SK-N-MC (cell line): ENCODE results near the gene ASF1B.

ENCODE experiments used
- DNase-seq: peaks from one replicate; pipeline ENCODE4 v3.0.0-alpha.2; 2011; ENCODE audit warnings: low read depth, low spot score
- H3K27ac ChIP-seq: fragments of 200-600 bp; sonication (generic); 2 replicates; pipeline ENCODE4 v1.5.1; 2016; ENCODE audit warnings: mixed run types
- H3K36me3 ChIP-seq: fragments of 200-600 bp; sonication (generic); 2 replicates; pipeline ENCODE4 v1.6.1; 2017; ENCODE audit warnings: antibody characterized with exemption, low read length, mixed read lengths; ENCODE audit not compliant: insufficient read depth
- H3K4me3 ChIP-seq: fragments of 200-600 bp; sonication (generic); 2 replicates; pipeline ENCODE4 v1.5.1; 2016
- H3K9ac ChIP-seq: fragments of 200-600 bp; sonication (generic); 2 replicates; pipeline ENCODE4 v1.8.0; 2017; ENCODE audit warnings: mixed run types, mixed read lengths; ENCODE audit not compliant: insufficient read length
- H3K9me3 ChIP-seq: fragments of 200-600 bp; sonication (generic); 2 replicates; pipeline ENCODE4 v1.6.1; 2017; ENCODE audit warnings: low read depth, mild to moderate bottlenecking, antibody characterized with exemption, low read length, moderate library complexity, mixed read lengths
- EZH2 ChIP-seq: fragments of 200-600 bp; sonication (generic); IDR thresholded peaks from one replicate; pipeline ENCODE4 v1.6.1; 2017; ENCODE audit warnings: antibody characterized with exemption
- FOXP2 ChIP-seq: optimal IDR thresholded peaks from 2 replicates; pipeline ENCODE3; 2011; ENCODE audit warnings: mild to moderate bottlenecking, moderate library complexity; ENCODE audit not compliant: insufficient read depth; ENCODE audit errors: extremely low read length, control extremely low read depth
- POLR2AphosphoS5 ChIP-seq: IDR thresholded peaks from 2 replicates; pipeline ENCODE4 v1.6.1; 2012; ENCODE audit warnings: mild to moderate bottlenecking, low read depth, low read length, borderline replicate concordance

ASF1B gene

DNA sequence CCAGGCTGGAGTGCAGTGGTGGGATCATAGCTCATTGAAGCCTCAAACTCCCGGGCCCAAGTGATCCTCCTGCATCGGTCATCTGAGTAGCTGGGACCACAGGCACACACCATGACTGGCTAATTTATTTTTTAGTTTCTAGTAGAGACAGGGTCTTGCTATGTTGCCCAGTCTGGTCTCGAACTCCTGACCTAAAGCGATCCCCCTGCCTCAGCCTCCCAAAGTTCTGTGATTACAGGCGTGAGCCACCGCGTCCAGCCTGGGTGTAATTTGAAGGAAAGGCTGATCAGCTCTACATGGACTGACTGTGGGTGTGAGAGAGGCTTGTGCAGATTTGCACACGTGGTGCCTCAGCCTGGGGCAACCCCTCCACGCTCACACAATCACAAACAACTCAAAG lies 38.5 kb upstream of the ASF1B start:
- Histone ChIP-seq H3K36me3 (peaks cover 69% of the 10 kb centered on the region), H3K9me3 (no peaks in the 10 kb centered on the region)

DNA sequence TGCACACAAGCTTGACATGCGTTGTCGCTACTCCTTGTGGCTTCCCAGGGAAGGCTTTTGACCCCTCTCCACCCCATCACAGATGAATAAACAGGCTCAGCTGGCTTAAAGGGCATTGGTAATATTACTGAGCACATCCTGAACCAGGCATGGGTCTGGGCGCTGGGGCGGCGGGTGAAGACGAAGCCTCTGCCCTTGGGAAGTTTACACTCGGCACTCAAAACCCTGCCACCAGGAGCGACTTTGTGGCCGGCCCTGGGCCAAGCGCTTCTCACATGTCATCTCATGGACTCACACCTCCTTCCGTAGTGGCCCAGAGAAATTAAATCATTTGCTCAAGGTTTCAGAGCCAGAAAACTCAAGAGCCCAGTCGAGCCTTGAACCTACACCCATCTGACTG lies 32.6 kb upstream of the ASF1B start:
- no peak overlapping the region for H3K9ac ChIP-seq
- no peak for DNase-seq
- H3K9me3 ChIP-seq: no peaks in the 10 kb centered on the region
- H3K27ac ChIP-seq: no peak overlapping the region
- TF ChIP-seq FOXP2 (no peak), EZH2 (no peak), POLR2AphosphoS5 (no peak)
- H3K4me3 ChIP-seq: no peak overlapping the region
- H3K36me3 ChIP-seq: peaks cover 50% of the 10 kb centered on the region

More for the DNA sequence above, 38.5 kb upstream of the ASF1B start:
- H3K27ac ChIP-seq: no peak overlapping the region
- no peak for DNase-seq
- no peak overlapping the region for H3K9ac ChIP-seq
- TF ChIP-seq POLR2AphosphoS5: no peak
- TF ChIP-seq FOXP2: no peak
- no peak for TF ChIP-seq EZH2
- no peak overlapping the region for H3K4me3 ChIP-seq

DNA sequence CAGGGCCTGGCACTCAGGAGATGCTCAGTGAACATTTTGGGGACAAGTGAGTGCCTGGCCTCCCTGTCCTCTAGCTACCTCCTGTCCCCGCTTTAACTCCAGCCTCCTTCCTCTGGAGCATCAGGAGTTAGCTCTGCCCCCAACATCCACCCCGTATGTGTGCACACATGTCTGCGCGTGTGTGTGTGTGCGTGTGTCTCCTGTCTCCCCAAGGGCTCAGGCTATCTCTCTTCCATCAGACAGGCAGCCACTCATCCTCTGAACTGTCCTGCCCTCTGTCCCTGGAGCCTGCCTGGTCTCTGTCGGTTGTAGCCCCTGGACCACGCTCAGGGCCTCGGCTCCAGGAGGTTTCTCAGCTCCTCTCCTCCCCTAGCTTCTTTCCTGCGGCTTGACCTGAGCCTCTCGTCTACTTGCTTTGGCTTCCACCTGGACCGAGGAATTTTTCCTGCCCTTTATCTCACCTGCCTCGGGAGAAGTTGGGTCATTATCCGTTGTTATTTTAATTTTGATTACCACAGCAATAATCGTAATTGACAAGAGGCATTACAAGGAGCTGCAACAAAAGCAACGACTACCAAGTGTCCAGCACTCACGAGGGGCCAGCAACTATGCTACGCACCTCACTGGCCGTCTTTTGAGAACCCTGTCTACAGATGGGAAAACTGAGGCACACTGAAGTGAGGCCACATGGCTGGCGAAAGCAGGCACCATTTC lies 32.0 kb upstream of the ASF1B start:
- Histone ChIP-seq H3K9me3 (no peaks in the 10 kb centered on the region), H3K4me3 (no peak overlapping the region), H3K27ac (no peak overlapping the region), H3K36me3 (peaks cover 46% of the 10 kb centered on the region), H3K9ac (no peak overlapping the region)
- TF ChIP-seq FOXP2 (no peak), EZH2 (no peak), POLR2AphosphoS5 (no peak)
- DNase-seq: no peak

DNA sequence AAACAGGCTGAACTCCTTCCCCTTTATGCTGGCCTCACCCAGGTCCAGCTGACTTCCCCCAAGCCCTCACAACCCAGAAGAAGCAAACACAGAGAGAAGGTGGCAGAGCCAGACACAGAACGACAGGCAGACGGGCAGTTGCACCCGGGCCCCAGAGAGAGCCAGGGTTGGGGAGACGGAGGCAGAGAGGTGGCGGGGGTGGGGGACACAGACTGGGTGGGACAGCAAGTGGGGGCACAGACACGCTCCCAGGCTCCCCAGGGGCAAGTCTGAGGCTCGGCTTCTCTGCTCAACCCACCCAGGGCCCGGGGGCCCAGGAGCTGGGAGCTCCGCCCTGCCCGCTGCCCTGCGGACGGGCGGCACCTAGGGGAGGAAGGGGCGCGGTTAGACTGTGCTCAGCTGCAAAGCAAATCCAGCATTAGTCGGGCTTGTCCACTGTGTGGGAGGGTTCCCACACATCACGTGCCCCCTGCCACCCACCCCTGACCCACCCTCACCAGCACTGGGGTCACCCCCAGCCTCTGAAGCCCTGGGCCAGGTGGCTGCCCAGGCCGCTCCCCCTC lies 31.3 kb upstream of the ASF1B start:
- TF ChIP-seq POLR2AphosphoS5 (no peak), EZH2 (no peak), FOXP2 (no peak)
- Histone ChIP-seq H3K9ac (no peak overlapping the region), H3K27ac (no peak overlapping the region), H3K4me3 (no peak overlapping the region), H3K9me3 (no peaks in the 10 kb centered on the region), H3K36me3 (peaks cover 41% of the 10 kb centered on the region)
- no peak for DNase-seq

DNA sequence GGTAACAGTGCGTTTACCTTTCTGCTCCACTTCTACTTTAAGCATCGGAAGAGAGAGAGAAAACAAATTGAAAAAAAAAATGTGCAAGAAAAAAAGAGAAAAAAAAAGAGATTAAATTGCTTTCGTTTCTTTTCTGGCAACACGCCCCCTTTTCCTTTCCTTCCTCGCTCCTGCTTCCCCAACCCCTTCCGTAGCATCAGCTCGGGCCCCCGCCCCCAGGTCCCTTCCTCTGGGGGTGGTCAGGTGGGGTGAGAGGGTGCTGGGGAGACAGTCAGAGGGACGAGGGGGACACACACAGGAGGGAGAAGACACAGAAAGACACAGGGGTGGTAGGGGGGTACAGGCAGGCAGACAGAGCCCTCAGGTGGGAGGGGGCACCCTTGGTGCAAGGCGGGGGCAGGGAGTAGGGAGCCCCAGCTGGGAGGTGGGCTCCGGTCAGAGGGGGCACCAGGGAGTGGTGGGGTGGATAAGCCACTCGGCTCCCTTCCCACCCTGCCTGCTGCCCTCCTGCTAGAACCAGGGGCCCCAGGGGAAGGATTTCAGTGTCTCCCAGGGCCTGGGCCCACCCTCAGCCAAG lies 30.7 kb upstream of the ASF1B start:
- Histone ChIP-seq H3K36me3 (peaks cover 39% of the 10 kb centered on the region), H3K4me3 (no peak overlapping the region), H3K9me3 (no peaks in the 10 kb centered on the region), H3K9ac (no peak overlapping the region), H3K27ac (no peak overlapping the region)
- no peak for DNase-seq
- no peak for TF ChIP-seq FOXP2
- no peak for TF ChIP-seq POLR2AphosphoS5
- TF ChIP-seq EZH2: no peak

DNA sequence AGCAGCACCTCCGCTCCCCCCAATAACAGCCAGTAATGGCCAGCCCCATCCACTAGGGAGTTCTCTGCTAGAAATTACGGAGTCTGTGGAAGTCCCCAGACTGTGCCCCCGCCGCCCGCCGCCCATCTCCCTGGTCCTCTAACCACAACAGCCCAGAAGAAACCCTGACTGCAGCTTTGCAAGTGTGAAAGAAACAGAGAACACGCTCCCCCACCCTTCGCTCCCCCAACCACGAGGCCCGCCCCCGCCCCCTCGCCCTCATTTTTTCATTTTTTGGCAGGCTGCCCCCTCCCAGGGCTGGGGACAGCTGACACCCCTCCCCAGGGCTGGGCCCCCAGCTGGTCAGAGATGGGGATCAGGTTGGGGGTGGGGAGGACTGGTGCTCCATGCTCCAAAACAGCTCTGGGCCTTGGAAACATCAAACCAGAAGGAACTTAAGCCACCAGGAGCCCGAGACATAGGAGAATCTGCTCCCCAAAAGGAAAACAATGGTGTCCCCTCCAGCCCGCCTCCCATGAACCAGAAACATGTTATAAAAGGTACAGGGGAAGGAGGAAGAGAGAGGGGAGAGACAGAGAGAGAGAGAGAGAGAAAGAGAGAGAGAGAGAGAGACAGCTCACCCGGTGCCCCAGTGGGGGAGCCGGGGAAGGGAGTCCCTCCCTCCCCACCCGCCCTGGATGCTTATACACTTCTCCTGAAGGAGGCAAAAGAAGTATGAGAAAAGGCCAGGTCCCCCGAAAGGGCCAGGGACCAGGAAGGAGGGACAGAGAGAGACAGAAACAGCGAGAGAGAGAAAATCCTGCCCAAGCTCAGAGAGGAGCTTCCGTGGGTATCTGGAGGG lies 29.8 kb upstream of the ASF1B start:
- H3K9ac ChIP-seq: no peak overlapping the region
- DNase-seq: no peak

DNA sequence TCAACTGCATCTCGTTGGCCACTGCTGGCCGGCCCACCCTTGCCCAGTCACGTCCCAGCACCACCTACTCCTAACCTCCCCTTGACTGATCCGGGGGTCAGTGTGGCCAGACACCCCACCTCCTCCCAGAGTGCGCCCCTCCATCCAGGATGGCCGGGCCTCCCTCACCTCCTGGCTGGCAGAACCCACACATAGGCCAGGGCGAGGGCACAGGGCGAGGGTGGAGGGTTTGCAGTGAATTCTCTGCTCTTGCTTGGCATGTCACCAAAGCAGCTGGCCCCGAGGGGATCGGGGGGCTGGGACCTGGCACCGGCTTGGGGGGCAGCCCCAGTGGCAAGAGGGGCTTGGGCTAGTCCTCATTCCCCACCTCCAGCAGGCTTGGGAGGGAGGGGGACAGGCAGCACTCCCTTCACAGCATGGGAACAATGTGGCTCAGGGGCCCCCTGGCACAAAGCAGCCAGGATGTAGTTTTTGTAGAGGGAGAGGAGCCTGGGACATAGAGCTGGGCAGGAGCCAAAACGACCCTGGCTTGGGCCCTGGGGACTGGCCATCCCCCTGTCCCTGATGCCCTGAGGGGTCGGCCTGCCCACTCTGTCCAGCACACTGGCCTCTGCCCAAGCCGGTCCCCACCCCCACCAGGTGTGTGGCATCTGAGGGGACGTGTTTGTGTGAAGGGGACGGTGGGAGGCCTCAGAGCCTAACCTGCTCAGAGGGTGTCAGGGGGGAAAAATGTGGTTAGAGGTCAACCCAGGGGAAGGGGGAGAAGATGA lies 28.5 kb upstream of the ASF1B start:
- Histone ChIP-seq H3K4me3 (no peak overlapping the region), H3K36me3 (peaks cover 28% of the 10 kb centered on the region; the same call in 1 of the 2 replicates), H3K9me3 (no peaks in the 10 kb centered on the region), H3K27ac (no peak overlapping the region), H3K9ac (no peak overlapping the region)
- TF ChIP-seq POLR2AphosphoS5 (no peak), FOXP2 (no peak), EZH2 (no peak)
- no peak for DNase-seq

More for the DNA sequence above, 29.8 kb upstream of the ASF1B start:
- Histone ChIP-seq H3K27ac (no peak overlapping the region), H3K9me3 (no peaks in the 10 kb centered on the region), H3K4me3 (no peak overlapping the region), H3K36me3 (peaks cover 33% of the 10 kb centered on the region)
- TF ChIP-seq FOXP2 (no peak), POLR2AphosphoS5 (no peak), EZH2 (no peak)
